Type B pancreatic cell (in vitro differentiated cells): ENCODE data around the gene TPST1. TPM values are rescaled to one million over a fixed set of nuclear protein-coding genes. Genes with fewer than 3 reads are reported as not detected.

Experiments
- DNase-seq: peaks from one replicate; pipeline ENCODE4 v3.0.0; 2021; ENCODE audit warnings: mixed read lengths; ENCODE audit not compliant: unreplicated experiment; ENCODE audit errors: extremely low spot score
- H3K27ac Mint-ChIP-seq: 2 replicates; pipeline ENCODE4 v1.8.0; 2021; ENCODE audit warnings: mild to moderate bottlenecking, mixed read lengths
- H3K27me3 Mint-ChIP-seq: 2 replicates; pipeline ENCODE4 v1.8.0; 2021; ENCODE audit warnings: mixed read lengths
- H3K36me3 Mint-ChIP-seq: 2 replicates; pipeline ENCODE4 v1.8.0; 2021; ENCODE audit warnings: mixed read lengths
- H3K4me1 Mint-ChIP-seq: one replicate; pipeline ENCODE4 v1.8.0; 2021; ENCODE audit warnings: mixed read lengths; ENCODE audit not compliant: unreplicated experiment
- H3K4me3 Mint-ChIP-seq: 2 replicates; pipeline ENCODE4 v1.8.0; 2021; ENCODE audit warnings: mild to moderate bottlenecking, mixed read lengths
- H3K9me3 Mint-ChIP-seq: 2 replicates; pipeline ENCODE4 v1.8.0; 2021; ENCODE audit warnings: mixed read lengths
- total RNA-seq: library from RNA; stranded (reverse); gene quantifications from 2 replicates; pipeline ENCODE4 v1.2.1, GENCODE V29; 2021; ENCODE audit warnings: low replicate concordance
- TF ChIP-seq, protein P1 (sequence below): fragments of 200-600 bp; sonication (generic); conservative IDR thresholded peaks from 2 replicates; pipeline ENCODE4 v1.5.0; 2021; ENCODE audit warnings: antibody characterized with exemption, mild to moderate bottlenecking

TPST1 gene
- total RNA-seq, 1 donor from 2014 or later = 26.9 TPM

DNA sequence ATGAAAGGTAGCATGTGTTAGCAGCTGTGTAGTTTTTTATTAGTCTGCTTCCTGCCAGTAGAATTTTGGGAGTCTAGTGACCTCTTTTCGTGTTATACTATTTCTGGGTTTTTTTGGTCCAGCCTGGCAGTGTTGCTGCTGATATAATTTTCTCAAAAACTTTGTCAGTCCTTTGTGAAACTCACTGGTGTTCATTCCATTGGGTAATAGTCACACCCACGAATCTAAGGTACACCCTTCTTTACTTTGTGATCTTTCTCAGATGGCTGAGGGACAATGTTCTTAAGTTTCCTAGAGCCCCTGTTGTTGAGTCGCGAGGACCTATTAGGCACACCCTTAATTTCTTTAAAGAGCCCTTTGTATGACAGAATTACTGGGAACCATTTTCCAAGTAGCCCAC is 52.3 kb downstream of the TPST1 start:
- Mint-ChIP-seq H3K27ac (no peak overlapping the region), H3K9me3 (no peaks in the 10 kb centered on the region), H3K4me3 (no peak overlapping the region)

DNA sequence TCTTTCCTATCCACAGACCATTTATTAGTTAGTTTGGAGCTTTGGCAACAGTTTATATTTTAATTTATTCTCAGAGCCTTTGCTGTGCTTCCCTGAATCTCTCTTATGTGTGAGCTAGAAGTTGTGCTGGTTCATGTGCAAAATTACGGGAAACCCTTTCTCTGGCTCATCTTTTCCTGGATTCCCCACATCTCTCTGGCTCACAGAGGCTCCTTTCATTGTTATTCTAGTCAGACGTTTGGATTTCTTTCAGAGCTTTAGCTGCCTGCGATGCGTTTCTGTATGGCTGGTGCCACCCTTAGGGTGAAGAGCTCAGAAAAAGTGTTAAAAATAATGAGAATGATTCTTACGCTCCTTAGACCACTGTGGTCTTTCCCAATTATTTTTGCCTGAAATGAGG is 53.3 kb downstream of the TPST1 start:
- Mint-ChIP-seq H3K27ac (no peak overlapping the region), H3K36me3 (peaks cover 8% of the 10 kb centered on the region), H3K27me3 (no peaks in the 10 kb centered on the region), H3K4me1 (peaks cover 12% of the 10 kb centered on the region), H3K9me3 (peaks cover 2% of the 10 kb centered on the region), H3K4me3 (no peak overlapping the region)
- TF ChIP-seq, protein P1, sequence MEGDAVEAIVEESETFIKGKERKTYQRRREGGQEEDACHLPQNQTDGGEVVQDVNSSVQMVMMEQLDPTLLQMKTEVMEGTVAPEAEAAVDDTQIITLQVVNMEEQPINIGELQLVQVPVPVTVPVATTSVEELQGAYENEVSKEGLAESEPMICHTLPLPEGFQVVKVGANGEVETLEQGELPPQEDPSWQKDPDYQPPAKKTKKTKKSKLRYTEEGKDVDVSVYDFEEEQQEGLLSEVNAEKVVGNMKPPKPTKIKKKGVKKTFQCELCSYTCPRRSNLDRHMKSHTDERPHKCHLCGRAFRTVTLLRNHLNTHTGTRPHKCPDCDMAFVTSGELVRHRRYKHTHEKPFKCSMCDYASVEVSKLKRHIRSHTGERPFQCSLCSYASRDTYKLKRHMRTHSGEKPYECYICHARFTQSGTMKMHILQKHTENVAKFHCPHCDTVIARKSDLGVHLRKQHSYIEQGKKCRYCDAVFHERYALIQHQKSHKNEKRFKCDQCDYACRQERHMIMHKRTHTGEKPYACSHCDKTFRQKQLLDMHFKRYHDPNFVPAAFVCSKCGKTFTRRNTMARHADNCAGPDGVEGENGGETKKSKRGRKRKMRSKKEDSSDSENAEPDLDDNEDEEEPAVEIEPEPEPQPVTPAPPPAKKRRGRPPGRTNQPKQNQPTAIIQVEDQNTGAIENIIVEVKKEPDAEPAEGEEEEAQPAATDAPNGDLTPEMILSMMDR = no peak
- no peak for DNase-seq

More for the DNA sequence above, 52.3 kb downstream of the TPST1 start:
- TF ChIP-seq, protein P1 = no peak
- H3K36me3 Mint-ChIP-seq = peaks cover 12% of the 10 kb centered on the region
- peaks cover 12% of the 10 kb centered on the region for H3K4me1 Mint-ChIP-seq
- no peaks in the 10 kb centered on the region for H3K27me3 Mint-ChIP-seq
- DNase-seq = no peak

- Mint-ChIP-seq H3K36me3 (peaks cover 20% of the 10 kb centered on the region), H3K27me3 (no peaks in the 10 kb centered on the region), H3K9me3 (peaks cover 18% of the 10 kb centered on the region), H3K4me3 (no peak overlapping the region), H3K4me1 (peaks cover 12% of the 10 kb centered on the region), H3K27ac (peak overlapping the region; percentile 18)
- TF ChIP-seq, protein P1 = no peak
- DNase-seq = no peak
These were observed 56.8 kb downstream of the TPST1 start for GRCh38 chr7:66261941-66262340.

DNA sequence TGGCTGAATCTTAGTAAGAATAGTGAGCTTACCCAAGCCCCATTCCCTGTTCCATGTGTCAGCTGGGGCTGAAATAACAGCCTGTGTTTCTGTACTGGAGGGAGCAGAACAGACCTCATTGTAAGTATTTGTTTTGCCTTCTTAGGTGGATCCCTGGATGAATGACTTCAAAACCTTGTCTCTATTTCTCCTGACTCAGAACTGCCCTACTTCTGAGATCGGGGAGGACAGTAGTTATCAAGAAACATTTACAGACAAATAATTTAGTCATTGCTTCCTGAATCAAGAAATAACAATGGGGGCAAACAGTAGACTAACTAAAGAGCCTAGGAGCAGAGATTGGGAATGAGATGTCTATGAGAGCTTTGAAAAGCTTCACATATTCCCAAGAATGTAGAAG is 58.8 kb downstream of the TPST1 start:
- Mint-ChIP-seq H3K27me3 (no peaks in the 10 kb centered on the region), H3K9me3 (peaks cover 18% of the 10 kb centered on the region), H3K36me3 (peaks cover 20% of the 10 kb centered on the region), H3K4me1 (peaks cover 2% of the 10 kb centered on the region), H3K27ac (no peak overlapping the region), H3K4me3 (no peak overlapping the region)
- TF ChIP-seq, protein P1 = no peak
- no peak for DNase-seq

- TF ChIP-seq, protein P1 = no peak
- H3K4me3 Mint-ChIP-seq = no peak overlapping the region
- H3K4me1 Mint-ChIP-seq = peaks cover 6% of the 10 kb centered on the region
- H3K9me3 Mint-ChIP-seq = peaks cover 18% of the 10 kb centered on the region
- H3K27ac Mint-ChIP-seq = no peak overlapping the region
- DNase-seq = no peak
- peaks cover 27% of the 10 kb centered on the region for H3K36me3 Mint-ChIP-seq
- H3K27me3 Mint-ChIP-seq = no peaks in the 10 kb centered on the region
These were observed 60.4 kb downstream of the TPST1 start for GRCh38 chr7:66265566-66265965.

DNA sequence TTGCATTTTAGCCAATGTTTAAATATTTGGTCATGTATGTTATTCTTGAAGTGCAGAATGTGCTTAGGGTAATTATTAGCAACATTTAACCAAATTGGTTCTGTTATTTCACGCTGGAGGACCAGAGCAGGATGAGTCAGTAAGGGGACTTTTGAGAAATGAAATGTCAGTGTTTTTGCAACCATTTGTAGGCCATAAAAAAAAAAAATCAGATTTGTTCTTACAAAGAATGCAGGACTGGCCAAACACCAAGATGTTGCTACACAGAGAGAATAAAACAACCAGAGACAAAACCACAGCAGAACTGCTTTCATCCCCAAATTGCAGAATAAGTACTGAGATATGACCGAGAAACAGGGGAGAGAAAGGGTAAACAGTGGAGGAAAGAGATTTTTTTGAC is 62.1 kb downstream of the TPST1 start:
- no peak for DNase-seq
- Mint-ChIP-seq H3K4me3 (no peak overlapping the region), H3K9me3 (peaks cover 18% of the 10 kb centered on the region), H3K27ac (no peak overlapping the region), H3K36me3 (peaks cover 35% of the 10 kb centered on the region), H3K27me3 (no peaks in the 10 kb centered on the region), H3K4me1 (peaks cover 6% of the 10 kb centered on the region)
- TF ChIP-seq, protein P1 = no peak
